ENCODE results near the gene OSBPL10.

- no peak for TF ChIP-seq CTCF (IDR thresholded peaks at IDR 0.05; ENCODE audit: low read length)
- TF ChIP-seq EZH2 (IDR thresholded peaks at IDR 0.05; ENCODE audit: borderline replicate concordance, low read length), result no peak
Observed at GRCh38 chr3:31625358-31625757, 355.7 kb downstream of the OSBPL10 start.

Data from OCI-LY1 (cell line).